RWPE1 (cell line): Measurements from ENCODE around the gene TRIM29.

ENCODE experiments used
- CTCF ChIA-PET: fragments of 350-600 bp; sonication (Branson Sonifier 250); formaldehyde crosslinking; extraction: SDS; loops from one replicate; lab custom pipeline; 2021; lab: Yijun Ruan, JAX
- POLR2A ChIA-PET: fragments of 400-600 bp; formaldehyde crosslinking; extraction: SDS; loops from one replicate; lab custom pipeline; 2020; ENCODE audit warnings: antibody characterized with exemption; ENCODE audit not compliant: low non-redundant PET; lab: Yijun Ruan, JAX
- DNase-seq: peaks from one replicate; pipeline ENCODE4 v3.0.0; 2012; ENCODE audit warnings: low spot score
- H3K27ac ChIP-seq: fragments of 450-650 bp; 2 replicates; pipeline ENCODE4 v1.5.1; 2017
- TF ChIP-seq, protein P1 (sequence below): fragments of 450-650 bp; conservative IDR thresholded peaks from 2 replicates; pipeline ENCODE4 v1.5.1; 2017; ENCODE audit warnings: low read depth, mild to moderate bottlenecking

The TRIM29 gene

DNA sequence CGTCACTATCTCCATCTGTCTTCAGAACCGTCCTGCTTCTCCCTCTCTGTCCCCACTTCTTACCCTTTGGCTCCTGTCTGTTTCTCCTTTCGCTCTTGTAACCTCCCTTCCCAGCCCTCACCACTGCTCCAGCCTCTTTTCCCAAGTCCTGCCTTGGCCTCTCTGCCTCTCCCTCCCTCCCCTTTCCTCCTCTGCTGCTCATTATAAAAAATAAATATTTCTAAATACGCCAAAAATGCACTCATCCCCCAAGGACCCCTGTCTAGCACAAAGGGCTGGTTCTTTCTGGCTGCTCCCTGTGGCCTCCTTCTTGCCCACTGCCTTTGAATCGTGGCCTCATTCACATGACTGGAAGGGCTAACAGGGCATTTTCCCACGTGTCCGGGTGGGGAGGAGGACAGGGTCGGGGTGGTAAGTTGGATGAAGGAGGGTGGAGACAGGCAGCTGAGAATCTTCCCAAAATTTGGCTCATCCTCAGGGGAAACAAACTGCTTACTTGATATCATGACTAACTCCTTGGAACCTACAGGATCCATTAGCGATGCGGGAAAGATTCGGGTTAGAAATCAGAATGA is 46.5 kb upstream of the TRIM29 start:
- ChIA-PET CTCF (no interaction called here), POLR2A (no interaction called here)
- no peak overlapping the region for H3K27ac ChIP-seq
- DNase-seq = no peak
- TF ChIP-seq, protein P1, sequence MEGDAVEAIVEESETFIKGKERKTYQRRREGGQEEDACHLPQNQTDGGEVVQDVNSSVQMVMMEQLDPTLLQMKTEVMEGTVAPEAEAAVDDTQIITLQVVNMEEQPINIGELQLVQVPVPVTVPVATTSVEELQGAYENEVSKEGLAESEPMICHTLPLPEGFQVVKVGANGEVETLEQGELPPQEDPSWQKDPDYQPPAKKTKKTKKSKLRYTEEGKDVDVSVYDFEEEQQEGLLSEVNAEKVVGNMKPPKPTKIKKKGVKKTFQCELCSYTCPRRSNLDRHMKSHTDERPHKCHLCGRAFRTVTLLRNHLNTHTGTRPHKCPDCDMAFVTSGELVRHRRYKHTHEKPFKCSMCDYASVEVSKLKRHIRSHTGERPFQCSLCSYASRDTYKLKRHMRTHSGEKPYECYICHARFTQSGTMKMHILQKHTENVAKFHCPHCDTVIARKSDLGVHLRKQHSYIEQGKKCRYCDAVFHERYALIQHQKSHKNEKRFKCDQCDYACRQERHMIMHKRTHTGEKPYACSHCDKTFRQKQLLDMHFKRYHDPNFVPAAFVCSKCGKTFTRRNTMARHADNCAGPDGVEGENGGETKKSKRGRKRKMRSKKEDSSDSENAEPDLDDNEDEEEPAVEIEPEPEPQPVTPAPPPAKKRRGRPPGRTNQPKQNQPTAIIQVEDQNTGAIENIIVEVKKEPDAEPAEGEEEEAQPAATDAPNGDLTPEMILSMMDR = no peak

DNA sequence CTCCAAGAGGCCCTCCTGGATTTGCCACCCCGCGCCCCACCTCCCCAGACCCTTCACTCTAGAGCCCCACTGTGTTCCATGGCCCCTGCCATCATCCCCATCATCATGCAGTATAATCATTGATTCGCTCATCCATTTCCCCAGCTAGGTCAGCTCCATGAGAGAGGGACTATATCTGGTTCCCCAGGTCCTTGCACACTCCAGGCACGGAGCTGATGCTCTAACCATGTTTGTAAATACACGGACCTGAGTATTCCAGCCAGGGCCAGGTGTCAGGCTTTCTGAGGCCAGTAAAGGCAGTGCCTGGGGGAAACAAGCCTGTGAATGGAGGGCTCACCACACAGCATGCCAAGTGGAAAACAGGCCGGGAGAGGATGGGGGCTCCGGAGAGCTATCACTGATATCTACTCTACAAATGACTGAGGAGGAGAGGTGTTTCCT is 45.8 kb upstream of the TRIM29 start:
- TF ChIP-seq, protein P1 = no peak
- no peak for DNase-seq
- ChIA-PET CTCF (interaction anchor here (0.6 to 0.8 kb wide), 2 partner anchors 46 to 339 kb away, joined by 3 to 6 read pairs; no protein-coding TSS in a partner anchor), POLR2A (no interaction called here)
- H3K27ac ChIP-seq = no peak overlapping the region

DNA sequence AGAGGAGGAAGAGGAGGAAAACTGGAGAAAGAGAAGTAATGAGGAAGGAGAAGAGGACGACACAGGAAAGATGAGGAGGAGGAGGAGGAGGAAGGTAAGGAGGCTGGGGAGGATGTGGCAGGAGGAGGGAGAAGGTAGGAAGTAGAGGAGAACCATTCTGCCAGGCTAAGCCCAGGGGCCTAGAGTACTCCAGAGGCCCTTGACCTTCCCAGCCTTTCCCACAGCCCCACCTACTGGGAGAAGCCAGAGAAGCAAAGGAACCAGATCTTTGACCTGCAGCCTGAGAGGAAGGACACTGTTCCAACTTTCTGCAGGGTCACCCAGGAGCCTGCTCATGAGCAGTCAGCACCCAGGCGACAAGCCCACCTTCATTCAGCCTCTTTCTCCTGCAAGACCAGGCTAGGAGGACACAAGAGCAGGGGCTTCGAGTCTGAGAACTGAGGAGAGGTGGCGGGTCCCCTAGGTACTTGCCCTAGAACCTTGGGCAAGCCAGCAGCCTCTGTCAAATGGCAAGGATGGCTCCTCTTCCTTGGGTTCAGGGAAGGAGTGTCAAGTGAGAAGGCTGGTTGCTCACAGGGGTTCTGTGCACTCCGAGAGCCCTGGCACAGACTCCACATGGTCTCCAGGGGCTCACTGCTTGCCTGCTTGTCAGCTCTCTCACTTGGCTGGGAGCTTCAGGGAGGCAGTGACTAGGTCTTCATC is 45.0 kb upstream of the TRIM29 start:
- ChIA-PET CTCF (interaction anchor here (0.6 to 0.8 kb wide), 2 partner anchors 11 to 46 kb away, joined by 3 to 6 read pairs; no protein-coding TSS in a partner anchor), POLR2A (no interaction called here)
- DNase-seq = peak; percentile 31
- TF ChIP-seq, protein P1 = peak; percentile 30; the same call in 1 of the 2 replicates
- no peak overlapping the region for H3K27ac ChIP-seq

DNA sequence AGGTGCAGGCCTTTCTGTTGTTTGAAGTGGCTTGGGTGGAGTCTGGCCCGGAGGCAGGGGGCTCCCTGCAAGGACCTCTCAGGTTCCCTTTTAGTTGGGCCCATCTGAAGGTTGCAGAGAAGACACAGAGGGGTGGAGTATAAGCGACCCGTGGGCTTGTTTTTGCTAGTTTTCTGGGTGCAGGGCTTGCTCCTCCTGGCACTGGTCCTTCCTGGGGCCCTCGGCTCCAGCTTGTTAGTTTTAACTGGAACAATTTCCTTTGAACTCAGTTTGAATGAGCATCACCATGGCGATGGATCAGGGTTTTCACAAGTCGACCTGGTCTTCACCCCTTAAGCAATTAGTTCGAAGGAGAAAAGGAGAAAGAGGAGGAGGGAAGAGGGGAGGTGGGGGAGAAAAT is 44.5 kb upstream of the TRIM29 start:
- TF ChIP-seq, protein P1 = no peak
- CTCF ChIA-PET = interaction anchor here (0.6 to 0.7 kb wide), 3 partner anchors 12 to 277 kb away, joined by 3 to 5 read pairs (median 3); no protein-coding TSS in a partner anchor
- no peak for DNase-seq
- POLR2A ChIA-PET = no interaction called here
- no peak overlapping the region for H3K27ac ChIP-seq

DNA sequence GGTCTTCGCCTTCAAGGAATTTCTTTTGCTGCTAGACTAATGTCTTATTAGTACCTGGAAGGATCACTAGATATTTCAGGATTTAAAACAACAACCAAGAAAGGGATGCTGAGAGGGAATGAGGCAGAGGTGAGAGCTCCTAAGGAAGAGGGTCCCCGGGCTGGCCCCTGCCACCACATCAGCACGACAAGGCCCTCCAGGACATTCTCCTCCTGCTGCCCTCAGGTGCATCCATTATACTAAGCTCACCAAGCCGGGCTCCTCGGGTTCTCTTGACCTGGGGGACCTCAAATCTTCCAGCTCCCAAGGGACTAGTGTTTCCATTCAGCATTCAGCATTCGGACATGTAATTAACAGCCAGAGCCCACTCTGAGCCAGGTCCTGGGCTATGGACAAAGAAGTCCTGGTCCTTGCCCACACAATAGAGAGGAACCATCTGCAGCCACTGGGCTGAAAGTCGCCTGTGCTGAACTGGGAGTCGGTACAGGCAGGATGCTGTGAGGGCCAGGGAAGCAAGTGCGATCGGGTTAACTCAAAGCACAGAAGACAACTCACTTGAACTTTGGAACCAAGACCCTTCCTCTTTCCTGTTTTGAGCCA is 43.6 kb upstream of the TRIM29 start:
- ChIA-PET CTCF (interaction anchor here (0.7 kb wide), 1 partner anchor 277 kb away, joined by 3 read pairs; no protein-coding TSS in a partner anchor), POLR2A (interaction anchor here (1.0 kb wide), 1 partner anchor 44 kb away, joined by 5 read pairs; the partner anchor contains the start of gene TRIM29)
- TF ChIP-seq, protein P1 = no peak
- no peak for DNase-seq
- H3K27ac ChIP-seq = no peak overlapping the region
